Measurements from ENCODE around the gene EHF. TPM values are rescaled to one million over a fixed set of nuclear protein-coding genes. Genes with fewer than 3 reads are reported as not detected.

The EHF gene
- total RNA-seq, 2 experiments from 2014 or later, result not detected

DNA sequence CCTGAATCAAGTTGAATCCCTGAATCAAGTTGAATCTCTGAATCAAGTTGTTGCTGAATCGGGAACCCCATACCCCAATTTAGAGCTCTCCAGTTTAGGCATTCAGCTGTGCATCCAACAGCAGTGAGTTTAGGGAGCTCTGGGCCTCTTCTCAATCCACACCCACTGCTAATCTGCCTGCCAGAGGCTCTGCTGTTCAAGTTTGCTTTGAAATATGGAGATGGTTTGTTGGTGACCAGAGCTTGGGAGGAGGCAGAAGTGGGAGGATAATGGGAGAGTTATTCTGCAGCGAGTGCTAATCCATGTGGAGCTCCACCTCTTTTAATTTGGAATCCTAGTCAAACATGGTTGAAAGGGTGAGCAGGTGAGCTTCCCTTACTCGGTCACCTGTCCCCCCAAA lies 22.4 kb downstream of the EHF start:
- Mint-ChIP-seq H3K4me3 (no peak overlapping the region), H3K9me3 (no peaks in the 10 kb centered on the region), H3K4me1 (ENCODE audit: low read depth) (no peaks in the 10 kb centered on the region), H3K27ac (no peak overlapping the region), H3K36me3 (ENCODE audit: low read depth) (no peaks in the 10 kb centered on the region), H3K27me3 (peaks cover 45% of the 10 kb centered on the region)
- POLR2A ChIA-PET, result interaction anchor here (0.9 to 1.2 kb wide), 2 partner anchors 8 to 19 kb away, joined by 3 read pairs; no protein-coding TSS in a partner anchor
- intact Hi-C loops (cut with micrococcal nuclease), result no loop called here
- TF ChIP-seq, protein P1, sequence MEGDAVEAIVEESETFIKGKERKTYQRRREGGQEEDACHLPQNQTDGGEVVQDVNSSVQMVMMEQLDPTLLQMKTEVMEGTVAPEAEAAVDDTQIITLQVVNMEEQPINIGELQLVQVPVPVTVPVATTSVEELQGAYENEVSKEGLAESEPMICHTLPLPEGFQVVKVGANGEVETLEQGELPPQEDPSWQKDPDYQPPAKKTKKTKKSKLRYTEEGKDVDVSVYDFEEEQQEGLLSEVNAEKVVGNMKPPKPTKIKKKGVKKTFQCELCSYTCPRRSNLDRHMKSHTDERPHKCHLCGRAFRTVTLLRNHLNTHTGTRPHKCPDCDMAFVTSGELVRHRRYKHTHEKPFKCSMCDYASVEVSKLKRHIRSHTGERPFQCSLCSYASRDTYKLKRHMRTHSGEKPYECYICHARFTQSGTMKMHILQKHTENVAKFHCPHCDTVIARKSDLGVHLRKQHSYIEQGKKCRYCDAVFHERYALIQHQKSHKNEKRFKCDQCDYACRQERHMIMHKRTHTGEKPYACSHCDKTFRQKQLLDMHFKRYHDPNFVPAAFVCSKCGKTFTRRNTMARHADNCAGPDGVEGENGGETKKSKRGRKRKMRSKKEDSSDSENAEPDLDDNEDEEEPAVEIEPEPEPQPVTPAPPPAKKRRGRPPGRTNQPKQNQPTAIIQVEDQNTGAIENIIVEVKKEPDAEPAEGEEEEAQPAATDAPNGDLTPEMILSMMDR (IDR thresholded peaks at IDR 0.05), result no peak
- ATAC-seq, result no peak
- DNase-seq, result no peak
- CTCF ChIA-PET, result interaction anchor here (1.4 kb wide), 1 partner anchor 842 kb away, joined by 3 read pairs; no protein-coding TSS in a partner anchor

DNA sequence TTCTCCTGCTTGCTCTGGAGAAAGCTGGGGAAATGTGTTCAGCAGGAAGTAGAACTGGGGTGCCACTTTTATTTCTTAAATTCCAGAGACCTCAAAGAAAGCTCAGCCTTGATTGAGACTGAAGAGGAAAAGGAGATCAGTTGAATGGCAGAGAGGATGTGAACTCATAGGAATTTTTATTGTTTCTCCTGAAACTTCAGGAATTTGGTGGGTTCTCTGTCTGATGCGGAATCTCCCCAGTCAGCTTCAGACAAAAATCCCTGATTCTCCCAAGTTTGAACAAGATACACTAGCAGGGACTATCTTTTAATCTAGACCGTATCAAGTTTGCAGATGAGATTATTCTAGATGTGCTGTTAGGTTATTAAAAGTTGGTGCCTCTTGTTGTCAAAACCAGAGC lies 23.0 kb downstream of the EHF start:
- Mint-ChIP-seq H3K4me1 (ENCODE audit: low read depth) (peaks cover 3% of the 10 kb centered on the region), H3K4me3 (no peak overlapping the region), H3K9me3 (no peaks in the 10 kb centered on the region), H3K36me3 (ENCODE audit: low read depth) (no peaks in the 10 kb centered on the region), H3K27ac (no peak overlapping the region), H3K27me3 (peaks cover 45% of the 10 kb centered on the region)
- ATAC-seq (no peak), DNase-seq (no peak)
- intact Hi-C loops (cut with micrococcal nuclease), result no loop called here
- POLR2A ChIA-PET, result no interaction called here
- TF ChIP-seq, protein P1 (IDR thresholded peaks at IDR 0.05), result no peak
- CTCF ChIA-PET, result interaction anchor here (1.4 kb wide), 1 partner anchor 841 kb away, joined by 3 read pairs; no protein-coding TSS in a partner anchor

DNA sequence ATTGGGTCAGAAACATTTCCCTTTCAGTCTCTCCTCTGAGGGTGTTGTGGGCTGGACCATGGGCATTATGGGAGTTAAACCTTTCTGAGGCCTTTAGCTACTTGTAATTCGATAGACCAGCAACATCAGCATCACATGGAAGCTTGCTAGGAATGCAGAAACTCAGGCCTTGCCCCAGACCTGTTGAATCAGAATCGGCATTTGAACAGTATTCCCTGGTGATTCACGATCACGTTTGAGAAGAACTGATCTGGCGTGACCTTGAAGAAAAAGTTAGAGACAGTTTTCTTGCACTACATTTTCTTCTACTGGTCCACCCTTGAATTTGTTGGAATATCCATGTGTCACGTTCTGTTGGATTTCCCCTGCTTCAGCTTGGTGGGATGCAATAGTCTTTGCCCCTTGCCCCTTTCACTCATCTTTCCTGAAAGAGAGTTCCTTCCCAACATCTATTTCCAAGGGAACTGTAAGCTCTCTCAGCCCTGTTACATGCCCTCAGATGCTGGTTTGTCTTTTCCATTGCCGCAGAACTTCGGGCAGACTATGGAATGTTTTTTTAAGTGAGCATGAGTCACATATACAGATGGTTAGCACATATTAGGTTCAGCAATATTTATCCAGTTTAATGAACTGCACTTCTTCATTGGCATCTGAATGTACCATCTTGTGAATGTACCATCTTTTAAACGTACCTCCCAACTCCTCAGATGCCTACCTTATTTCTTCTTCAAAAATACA lies 23.9 kb downstream of the EHF start:
- intact Hi-C loops (cut with micrococcal nuclease), result no loop called here
- TF ChIP-seq, protein P1 (IDR thresholded peaks at IDR 0.05), result no peak
- Mint-ChIP-seq H3K27me3 (peaks cover 43% of the 10 kb centered on the region), H3K4me1 (ENCODE audit: low read depth) (peaks cover 7% of the 10 kb centered on the region), H3K36me3 (ENCODE audit: low read depth) (no peaks in the 10 kb centered on the region), H3K4me3 (no peak overlapping the region), H3K9me3 (no peaks in the 10 kb centered on the region), H3K27ac (no peak overlapping the region)
- ChIA-PET POLR2A (no interaction called here), CTCF (no interaction called here)
- ATAC-seq (no peak), DNase-seq (no peak)

DNA sequence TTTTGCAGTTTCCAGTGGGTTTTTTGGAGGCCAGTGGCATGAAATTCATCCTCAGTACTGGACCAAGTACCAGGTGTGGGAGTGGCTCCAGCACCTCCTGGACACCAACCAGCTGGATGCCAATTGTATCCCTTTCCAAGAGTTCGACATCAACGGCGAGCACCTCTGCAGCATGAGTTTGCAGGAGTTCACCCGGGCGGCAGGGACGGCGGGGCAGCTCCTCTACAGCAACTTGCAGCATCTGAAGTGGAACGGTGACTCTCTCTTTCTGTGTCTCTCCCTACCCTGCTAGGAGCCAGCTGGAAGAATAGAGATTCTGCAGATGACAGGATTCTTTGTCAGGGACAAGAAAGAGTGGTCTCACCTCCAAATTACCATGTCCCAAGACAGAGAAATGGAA lies 25.5 kb downstream of the EHF start:
- intact Hi-C loops (cut with micrococcal nuclease), result no loop called here
- ChIA-PET CTCF (no interaction called here), POLR2A (no interaction called here)
- peaks cover 2% of the 10 kb centered on the region for H3K36me3 Mint-ChIP-seq (ENCODE audit: low read depth)
- H3K9me3 Mint-ChIP-seq, result no peaks in the 10 kb centered on the region
- H3K4me1 Mint-ChIP-seq (ENCODE audit: low read depth), result peaks cover 22% of the 10 kb centered on the region
- TF ChIP-seq, protein P1 (IDR thresholded peaks at IDR 0.05), result no peak
- DNase-seq (no peak), ATAC-seq (no peak)
- H3K4me3 Mint-ChIP-seq, result no peak overlapping the region
- no peak overlapping the region for H3K27ac Mint-ChIP-seq
- H3K27me3 Mint-ChIP-seq, result peaks cover 43% of the 10 kb centered on the region

DNA sequence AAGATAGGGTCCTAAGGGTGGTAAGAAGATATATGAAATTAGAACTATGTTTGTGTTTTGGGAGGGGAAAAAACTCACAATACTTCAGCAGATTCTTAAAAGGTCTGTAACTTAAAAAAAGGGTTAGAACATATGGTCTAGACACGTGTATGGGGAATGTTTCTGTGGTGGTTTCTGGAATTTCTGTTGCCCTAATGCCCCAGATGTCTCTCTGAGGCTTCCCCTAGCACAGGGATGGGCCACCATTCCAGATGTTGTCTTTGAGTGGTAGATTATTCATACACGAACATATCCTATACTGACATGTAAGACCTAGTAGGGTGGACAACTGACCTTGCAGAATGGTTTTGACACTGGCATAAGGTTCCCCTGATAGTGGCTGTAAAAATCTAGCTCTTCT lies 26.2 kb downstream of the EHF start:
- Mint-ChIP-seq H3K4me1 (ENCODE audit: low read depth) (peaks cover 27% of the 10 kb centered on the region), H3K4me3 (no peak overlapping the region), H3K27me3 (peaks cover 45% of the 10 kb centered on the region), H3K27ac (no peak overlapping the region), H3K9me3 (no peaks in the 10 kb centered on the region), H3K36me3 (ENCODE audit: low read depth) (peaks cover 2% of the 10 kb centered on the region)
- intact Hi-C loops (cut with micrococcal nuclease), result no loop called here
- TF ChIP-seq, protein P1 (IDR thresholded peaks at IDR 0.05), result no peak
- ChIA-PET CTCF (no interaction called here), POLR2A (no interaction called here)
- no peak for ATAC-seq
- DNase-seq, result no peak

Data from activated CD8-positive, alpha-beta T cell treated with anti-CD3 and anti-CD28 coated beads for 36 hours (primary cell).